SU-DHL-6 (cell line): ENCODE data around the gene CD93.

ENCODE experiments used
- CTCF ChIP-seq: fragments of 200-600 bp; sonication (generic); IDR thresholded peaks from one replicate; pipeline ENCODE4 v1.5.1; 2017; ENCODE audit warnings: antibody characterized with exemption, mild to moderate bottlenecking, low read length, moderate library complexity; ENCODE audit not compliant: insufficient read depth, poor library complexity, severe bottlenecking
- EZH2phosphoT487 ChIP-seq: fragments of 200-600 bp; sonication (generic), shearing (Covaris generic); conservative IDR thresholded peaks from 2 replicates; pipeline ENCODE4 v1.6.1; 2018; ENCODE audit warnings: mild to moderate bottlenecking, antibody characterized with exemption, low read length, moderate library complexity, mixed read lengths

DNA sequence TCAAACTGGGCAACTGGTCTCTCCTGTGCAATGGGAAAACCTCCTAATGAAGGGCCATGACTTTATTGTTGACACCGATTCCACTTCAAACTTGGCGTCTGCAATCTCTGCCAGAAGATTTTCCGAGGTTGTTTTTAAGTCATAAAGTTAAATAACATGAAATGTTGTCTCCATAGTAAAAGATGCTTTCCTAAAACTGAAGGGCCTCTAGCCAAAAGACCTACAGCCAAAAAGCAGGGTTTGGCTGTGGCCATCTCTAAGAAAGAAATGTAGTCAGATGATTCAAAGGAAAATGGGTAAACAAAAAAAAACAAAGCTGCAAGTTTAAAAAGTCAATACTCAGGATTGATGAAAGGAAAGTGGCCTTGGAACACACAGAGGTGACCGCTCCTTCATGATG is 14.1 kb downstream of the CD93 start:
- TF ChIP-seq CTCF = no peak
- no peak for TF ChIP-seq EZH2phosphoT487
